Panc1 (cell line): ENCODE measurements around the gene MYCBP2. TPM values are rescaled to one million over a fixed set of nuclear protein-coding genes. Genes with fewer than 3 reads are reported as not detected.

Experiments
- ATAC-seq: fragments of 200-7000 bp; cut with Tn5 transposase; 2 replicates; pipeline ENCODE4 v1.9.1; 2020; ENCODE audit warnings: mild to moderate bottlenecking, moderate library complexity
- BruUV-seq: library from RNA; stranded (reverse); fragments of 400-500 nt; replicated peaks from 2 replicates; lab custom pipeline; 2021; lab: Mats Ljungman, UMichigan
- CTCF ChIA-PET: fragments of 300-600 bp; sonication (Branson Sonifier 250); formaldehyde crosslinking; loops from one replicate; lab custom pipeline; 2022; ENCODE audit warnings: antibody characterized with exemption; lab: Charles Lee
- POLR2A ChIA-PET: fragments of 300-600 bp; sonication (Branson Sonifier 250); formaldehyde crosslinking; loops from one replicate; lab custom pipeline; 2022; ENCODE audit warnings: antibody characterized with exemption; lab: Charles Lee
- DNase-seq: peaks from one replicate; pipeline ENCODE4 v3.0.0-alpha.2; 2010; ENCODE audit warnings: low read depth, low spot score
- H3K27ac ChIP-seq: 2 replicates; pipeline ENCODE4 v1.5.1; 2011; ENCODE audit warnings: mild to moderate bottlenecking, low read length, inconsistent platforms
- H3K27me3 ChIP-seq: fragments of 200-500 bp; sonication (Bioruptor generic); 2 replicates; pipeline ENCODE4 v1.6.0; 2014; ENCODE audit warnings: low read length, inconsistent platforms; ENCODE audit not compliant: control insufficient read depth, insufficient read depth
- H3K36me3 ChIP-seq: fragments of 200-500 bp; sonication (Bioruptor generic); 2 replicates; pipeline ENCODE4 v1.5.1; 2014; ENCODE audit warnings: inconsistent platforms, mild to moderate bottlenecking, low read length, moderate library complexity; ENCODE audit not compliant: control insufficient read depth, insufficient read depth
- H3K4me1 ChIP-seq: 2 replicates; pipeline ENCODE4 v1.5.1; 2011; ENCODE audit warnings: inconsistent platforms, mild to moderate bottlenecking, low read length, moderate library complexity; ENCODE audit not compliant: control insufficient read depth, insufficient read depth
- H3K4me3 ChIP-seq, 2 experiments: 2 replicates each; pipeline ENCODE4 v1.5.1; 2011 to 2012; ENCODE audit warnings: low read depth in 2 of 2, low read length in 2 of 2, mild to moderate bottlenecking in 2 of 2, inconsistent platforms in 1 of 2, moderate library complexity in 1 of 2
- H3K9me3 ChIP-seq: fragments of 200-500 bp; sonication (Bioruptor generic); 2 replicates; pipeline ENCODE4 v1.5.1; 2014; ENCODE audit warnings: low read depth, mild to moderate bottlenecking, inconsistent platforms, low read length, moderate library complexity; ENCODE audit not compliant: control insufficient read depth, insufficient read depth
- CTCF ChIP-seq: fragments of 450-650 bp; IDR thresholded peaks from 2 replicates; pipeline ENCODE4 v1.5.1; 2017; ENCODE audit warnings: mild to moderate bottlenecking
- POLR2AphosphoS5 ChIP-seq: IDR thresholded peaks from 2 replicates; pipeline ENCODE4 v1.6.1; 2012; ENCODE audit warnings: mild to moderate bottlenecking, low read depth, low read length, moderate library complexity
- REST ChIP-seq, 2 experiments: IDR thresholded peaks; 2 replicates each; pipeline ENCODE4 v1.6.1; 2011 to 2012; ENCODE audit warnings: low read depth in 2 of 2, control low read depth in 1 of 2, low read length in 1 of 2, mild to moderate bottlenecking in 1 of 2, moderate library complexity in 1 of 2; ENCODE audit not compliant: insufficient read depth in 1 of 2
- SIN3A ChIP-seq: IDR thresholded peaks from 2 replicates; pipeline ENCODE4 v1.6.1; 2012; ENCODE audit warnings: low read depth, mild to moderate bottlenecking, low read length, moderate library complexity, borderline replicate concordance; ENCODE audit not compliant: insufficient read depth
- TCF7L2 ChIP-seq: IDR thresholded peaks from 2 replicates; pipeline ENCODE4 v1.6.1; 2011; ENCODE audit warnings: mild to moderate bottlenecking, low read depth, low read length, inconsistent platforms
- in situ Hi-C: cut with HindIII; loops from 2 replicates; pipeline ENCODE4 v1.10.0; 2016; ENCODE audit warnings: low sequenced_read_pairs, low pct_unique_long_range_greater_than_20kb
- intact Hi-C: fragments of 100-400 bp; cut with micrococcal nuclease; formaldehyde crosslinking; loops from one replicate; pipeline ENCODE4 v1.10.0; 2022; ENCODE audit not compliant: unreplicated experiment
- total RNA-seq: library from RNA; stranded (reverse); gene quantifications from one replicate; pipeline ENCODE4 v1.2.1, GENCODE V29; 2021; ENCODE audit not compliant: unreplicated experiment

MYCBP2 gene
- total RNA-seq, 1 experiment from 2014 or later = 41.4 TPM

GRCh38 chr13:77339408-77339807, 12.5 kb upstream of the MYCBP2 start:
- no peak for DNase-seq
- H3K36me3 ChIP-seq = no peaks in the 10 kb centered on the region
- no peak for ATAC-seq
- no peaks in the 10 kb centered on the region for H3K27me3 ChIP-seq
- BruUV-seq = no TSS peak
- in situ Hi-C loops = no loop called here
- intact Hi-C loops = no loop called here
- no peak for TF ChIP-seq POLR2AphosphoS5
- H3K9me3 ChIP-seq = no peaks in the 10 kb centered on the region
- H3K27ac ChIP-seq = no peak overlapping the region
- ChIA-PET POLR2A (no interaction called here), CTCF (no interaction called here)
- H3K4me3 ChIP-seq = no peak overlapping the region
- no peaks in the 10 kb centered on the region; the same call in 1 of the 2 replicates for H3K4me1 ChIP-seq

GRCh38 chr13:77338961-77339401, 12.1 kb upstream of the MYCBP2 start:
- POLR2A ChIA-PET = no interaction called here
- no peak for TF ChIP-seq SIN3A
- CTCF ChIA-PET = no interaction called here
- no TSS peak for BruUV-seq
- Histone ChIP-seq H3K27ac (no peak overlapping the region), H3K9me3 (no peaks in the 10 kb centered on the region), H3K27me3 (no peaks in the 10 kb centered on the region), H3K36me3 (no peaks in the 10 kb centered on the region), H3K4me3 (no peak overlapping the region), H3K4me1 (no peaks in the 10 kb centered on the region; the same call in 1 of the 2 replicates)
- in situ Hi-C loops (no loop called here), intact Hi-C loops (no loop called here)
- DNase-seq (no peak), ATAC-seq (no peak)

GRCh38 chr13:77338329-77338728, 11.4 kb upstream of the MYCBP2 start:
- intact Hi-C loops (no loop called here), in situ Hi-C loops (no loop called here)
- no TSS peak for BruUV-seq
- DNase-seq (no peak), ATAC-seq (no peak)
- Histone ChIP-seq H3K36me3 (no peaks in the 10 kb centered on the region), H3K9me3 (no peaks in the 10 kb centered on the region), H3K4me3 (no peak overlapping the region), H3K27me3 (no peaks in the 10 kb centered on the region), H3K4me1 (no peaks in the 10 kb centered on the region; the same call in 1 of the 2 replicates), H3K27ac (no peak overlapping the region)
- ChIA-PET CTCF (no interaction called here), POLR2A (no interaction called here)
- TF ChIP-seq REST (IDR thresholded peaks at IDR 0.05; ENCODE audit: insufficient read depth in 1 of 2, low read depth in 2 of 2, low read length in 1 of 2) (no peak), SIN3A (no peak), CTCF (no peak), TCF7L2 (no peak), POLR2AphosphoS5 (no peak)
